ENCODE data around the gene TNFSF10. TPM values are rescaled to one million over a fixed set of nuclear protein-coding genes. Genes with fewer than 3 reads are reported as not detected.

Gene TNFSF10
- total and polyA plus RNA-seq, 9 of the 15 experiments (the other 6 are each of a cell fraction or from before 2014, with no cell fraction given): 0.07 to 1.3 (median 0.27) TPM; not detected in 1

DNA sequence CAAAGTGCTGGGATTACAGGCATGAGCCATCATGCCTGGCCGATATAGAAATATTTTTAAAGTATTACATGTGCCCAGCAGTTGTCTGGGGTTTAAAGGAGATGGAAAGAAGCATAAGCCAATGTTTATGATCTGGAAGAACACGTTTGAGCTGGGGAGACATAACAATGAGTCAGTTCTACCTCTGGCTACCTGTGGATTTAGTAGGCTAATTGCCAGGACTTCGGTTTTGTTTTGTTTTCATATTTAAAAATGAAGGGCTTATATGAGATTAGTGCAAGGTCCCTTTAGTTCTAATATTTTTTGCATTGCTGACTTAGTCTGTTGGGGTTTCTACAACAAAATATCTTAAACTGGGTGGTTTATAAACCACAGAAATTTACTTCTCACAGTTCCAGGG is 22.9 kb upstream of the TNFSF10 start (continued):
- TF ChIP-seq, protein P1, sequence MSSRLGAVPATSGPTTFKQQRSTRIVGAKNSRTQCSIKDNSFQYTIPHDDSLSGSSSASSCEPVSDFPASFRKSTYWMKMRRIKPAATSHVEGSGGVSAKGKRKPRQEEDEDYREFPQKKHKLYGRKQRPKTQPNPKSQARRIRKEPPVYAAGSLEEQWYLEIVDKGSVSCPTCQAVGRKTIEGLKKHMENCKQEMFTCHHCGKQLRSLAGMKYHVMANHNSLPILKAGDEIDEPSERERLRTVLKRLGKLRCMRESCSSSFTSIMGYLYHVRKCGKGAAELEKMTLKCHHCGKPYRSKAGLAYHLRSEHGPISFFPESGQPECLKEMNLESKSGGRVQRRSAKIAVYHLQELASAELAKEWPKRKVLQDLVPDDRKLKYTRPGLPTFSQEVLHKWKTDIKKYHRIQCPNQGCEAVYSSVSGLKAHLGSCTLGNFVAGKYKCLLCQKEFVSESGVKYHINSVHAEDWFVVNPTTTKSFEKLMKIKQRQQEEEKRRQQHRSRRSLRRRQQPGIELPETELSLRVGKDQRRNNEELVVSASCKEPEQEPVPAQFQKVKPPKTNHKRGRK (tag; IDR thresholded peaks at IDR 0.05): no peak
- TF ChIP-seq BCL6 (CRISPR knock-in tag; IDR thresholded peaks at IDR 0.05) (no peak), FOXK2 (conservative IDR thresholded peaks at IDR 0.05 in 1 of 2, IDR thresholded peaks at IDR 0.05 in 1 of 2; ENCODE audit: low read depth in 2 of 2) (no peak), TEAD2 (tag; IDR thresholded peaks at IDR 0.05) (no peak), TAF15 (IDR thresholded peaks at IDR 0.05; ENCODE audit: low read depth, low read length) (no peak)
- TF ChIP-seq, protein P2, sequence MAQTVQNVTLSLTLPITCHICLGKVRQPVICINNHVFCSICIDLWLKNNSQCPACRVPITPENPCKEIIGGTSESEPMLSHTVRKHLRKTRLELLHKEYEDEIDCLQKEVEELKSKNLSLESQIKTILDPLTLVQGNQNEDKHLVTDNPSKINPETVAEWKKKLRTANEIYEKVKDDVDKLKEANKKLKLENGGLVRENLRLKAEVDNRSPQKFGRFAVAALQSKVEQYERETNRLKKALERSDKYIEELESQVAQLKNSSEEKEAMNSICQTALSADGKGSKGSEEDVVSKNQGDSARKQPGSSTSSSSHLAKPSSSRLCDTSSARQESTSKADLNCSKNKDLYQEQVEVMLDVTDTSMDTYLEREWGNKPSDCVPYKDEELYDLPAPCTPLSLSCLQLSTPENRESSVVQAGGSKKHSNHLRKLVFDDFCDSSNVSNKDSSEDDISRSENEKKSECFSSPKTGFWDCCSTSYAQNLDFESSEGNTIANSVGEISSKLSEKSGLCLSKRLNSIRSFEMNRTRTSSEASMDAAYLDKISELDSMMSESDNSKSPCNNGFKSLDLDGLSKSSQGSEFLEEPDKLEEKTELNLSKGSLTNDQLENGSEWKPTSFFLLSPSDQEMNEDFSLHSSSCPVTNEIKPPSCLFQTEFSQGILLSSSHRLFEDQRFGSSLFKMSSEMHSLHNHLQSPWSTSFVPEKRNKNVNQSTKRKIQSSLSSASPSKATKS (CRISPR knock-in tag; IDR thresholded peaks at IDR 0.05): no peak
- TF ChIP-seq, protein P3, sequence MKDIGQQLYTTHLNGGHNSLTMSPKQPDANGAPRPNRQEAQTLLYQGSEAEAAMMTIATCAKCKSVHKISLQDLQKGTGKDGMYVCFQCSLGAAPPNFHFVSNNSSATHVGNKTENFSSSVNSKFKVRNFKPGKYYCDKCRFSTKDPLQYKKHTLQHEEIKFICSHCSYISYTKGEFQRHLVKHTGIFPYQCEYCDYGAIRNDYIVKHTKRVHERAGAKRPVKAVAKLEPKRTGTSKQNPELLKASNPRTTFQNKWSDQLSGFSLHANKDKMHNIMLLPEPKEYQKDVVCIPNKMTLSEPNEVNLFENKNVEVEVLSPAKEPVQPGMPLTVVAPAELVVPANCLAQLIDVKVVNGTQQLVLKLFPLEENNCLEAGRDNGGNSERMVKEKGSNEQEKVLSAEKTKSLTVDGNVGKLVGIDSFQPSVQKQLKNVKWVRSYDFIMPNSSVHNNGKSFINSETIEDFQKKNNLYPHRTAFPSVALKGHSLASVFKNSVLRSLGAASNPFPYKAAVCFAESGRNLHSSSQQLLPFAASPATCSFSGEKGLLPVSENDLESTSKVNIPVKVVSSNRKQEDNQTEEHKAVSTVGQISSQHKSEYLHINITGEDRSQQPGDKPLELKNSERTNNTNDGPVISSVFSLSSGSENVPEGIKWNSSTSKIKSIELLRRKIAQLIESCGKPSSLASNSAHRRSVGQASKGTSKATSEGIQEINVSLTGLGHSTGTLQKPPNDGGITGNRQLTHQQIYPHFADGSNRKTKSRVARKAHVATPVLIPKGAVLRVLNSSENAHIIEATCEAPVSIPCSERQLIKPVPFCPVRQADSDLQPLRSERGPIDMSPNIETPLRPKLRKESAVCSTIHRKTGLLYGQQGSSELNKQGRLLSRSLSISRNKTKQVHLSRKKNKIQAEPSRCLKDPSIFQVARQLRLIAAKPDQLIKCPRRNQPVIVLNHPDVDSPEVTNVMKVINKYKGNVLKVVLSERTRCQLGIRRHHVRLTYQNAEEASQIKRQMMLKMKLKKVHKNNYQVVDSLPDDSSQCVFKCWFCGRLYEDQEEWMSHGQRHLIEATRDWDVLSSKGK (CRISPR knock-in tag; IDR thresholded peaks at IDR 0.05): no peak

Data from K562 (cell line).